GM12865 (cell line): ENCODE measurements around the gene DMAP1.

ENCODE experiments used
- DNase-seq: peaks from one replicate; pipeline ENCODE4 v3.0.0; 2010; ENCODE audit warnings: low read depth
- H3K4me3 ChIP-seq: 2 replicates; pipeline ENCODE4 v1.5.1; 2011; ENCODE audit warnings: mild to moderate bottlenecking, low read depth, low read length, control low read depth
- TF ChIP-seq, protein P1 (sequence below): IDR thresholded peaks from 2 replicates; pipeline ENCODE4 v1.5.1; 2011; ENCODE audit warnings: low read length, control low read depth, low read depth, inconsistent platforms; ENCODE audit not compliant: insufficient read depth; ENCODE audit errors: missing control alignments

DMAP1 gene

DNA sequence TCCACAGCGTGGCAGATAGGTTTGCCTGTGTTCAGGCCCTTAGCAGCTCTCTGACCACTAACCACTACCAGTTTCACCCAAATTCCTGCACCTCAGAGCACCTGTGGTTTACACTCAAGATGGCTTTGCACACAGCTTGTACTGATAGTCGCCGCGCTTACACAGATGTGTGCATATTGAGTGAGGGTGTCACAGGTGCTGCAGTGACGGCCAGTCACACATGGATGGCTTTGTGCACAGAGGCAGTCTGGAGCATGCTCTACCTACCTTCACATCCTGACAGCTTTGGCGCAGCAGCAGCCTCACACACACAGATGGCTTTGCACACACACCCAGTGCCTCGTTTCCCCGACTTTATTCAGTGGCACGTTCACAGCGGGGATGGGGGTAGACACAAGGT, 7.5 kb downstream of the DMAP1 start:
- DNase-seq: peak; percentile 24
- no peak overlapping the region for H3K4me3 ChIP-seq
- TF ChIP-seq, protein P1, sequence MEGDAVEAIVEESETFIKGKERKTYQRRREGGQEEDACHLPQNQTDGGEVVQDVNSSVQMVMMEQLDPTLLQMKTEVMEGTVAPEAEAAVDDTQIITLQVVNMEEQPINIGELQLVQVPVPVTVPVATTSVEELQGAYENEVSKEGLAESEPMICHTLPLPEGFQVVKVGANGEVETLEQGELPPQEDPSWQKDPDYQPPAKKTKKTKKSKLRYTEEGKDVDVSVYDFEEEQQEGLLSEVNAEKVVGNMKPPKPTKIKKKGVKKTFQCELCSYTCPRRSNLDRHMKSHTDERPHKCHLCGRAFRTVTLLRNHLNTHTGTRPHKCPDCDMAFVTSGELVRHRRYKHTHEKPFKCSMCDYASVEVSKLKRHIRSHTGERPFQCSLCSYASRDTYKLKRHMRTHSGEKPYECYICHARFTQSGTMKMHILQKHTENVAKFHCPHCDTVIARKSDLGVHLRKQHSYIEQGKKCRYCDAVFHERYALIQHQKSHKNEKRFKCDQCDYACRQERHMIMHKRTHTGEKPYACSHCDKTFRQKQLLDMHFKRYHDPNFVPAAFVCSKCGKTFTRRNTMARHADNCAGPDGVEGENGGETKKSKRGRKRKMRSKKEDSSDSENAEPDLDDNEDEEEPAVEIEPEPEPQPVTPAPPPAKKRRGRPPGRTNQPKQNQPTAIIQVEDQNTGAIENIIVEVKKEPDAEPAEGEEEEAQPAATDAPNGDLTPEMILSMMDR: no peak

- TF ChIP-seq, protein P1: no peak
- no peak overlapping the region for H3K4me3 ChIP-seq
- no peak for DNase-seq
These were observed 8.5 kb downstream of the DMAP1 start for GRCh38 chr1:44221769-44222168.

DNA sequence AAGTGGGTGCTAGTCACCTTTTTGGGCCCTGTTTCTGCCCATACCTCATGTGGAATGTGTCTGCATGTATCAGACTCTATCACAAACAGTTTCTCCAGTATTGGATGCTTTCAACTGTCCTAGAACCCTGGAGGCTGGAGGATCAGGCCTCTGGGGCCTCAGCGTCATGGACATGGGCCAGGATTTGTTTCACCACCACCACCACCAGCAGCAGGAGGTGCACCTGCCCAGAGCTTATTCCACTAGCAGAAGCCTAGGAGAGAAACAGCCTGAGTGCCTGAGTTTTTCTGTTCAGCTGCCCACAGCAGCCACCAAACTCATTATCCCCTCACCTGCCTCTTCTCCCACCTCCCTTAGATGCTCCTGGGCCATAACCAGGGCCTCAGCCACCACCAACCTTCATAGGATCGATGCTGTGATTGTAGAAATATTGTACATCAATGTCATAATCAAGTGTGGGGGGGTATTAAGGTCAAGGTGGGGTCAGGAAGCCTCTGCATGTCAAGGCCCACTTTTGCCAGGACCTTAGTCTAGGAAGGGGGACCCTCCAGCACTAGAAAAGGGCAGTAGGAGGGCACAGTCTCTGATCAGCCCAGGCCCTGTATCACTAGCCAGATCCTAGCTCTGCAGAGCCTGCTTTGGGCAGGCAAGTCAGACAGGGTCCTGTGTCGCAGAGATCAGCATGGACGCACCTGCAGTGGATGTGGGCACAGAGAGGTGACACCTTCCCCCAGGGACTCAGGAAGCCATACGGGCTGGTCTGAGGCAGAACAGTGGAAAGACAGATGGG, 9.3 kb downstream of the DMAP1 start:
- DNase-seq: no peak
- TF ChIP-seq, protein P1: no peak
- H3K4me3 ChIP-seq: no peak overlapping the region

DNA sequence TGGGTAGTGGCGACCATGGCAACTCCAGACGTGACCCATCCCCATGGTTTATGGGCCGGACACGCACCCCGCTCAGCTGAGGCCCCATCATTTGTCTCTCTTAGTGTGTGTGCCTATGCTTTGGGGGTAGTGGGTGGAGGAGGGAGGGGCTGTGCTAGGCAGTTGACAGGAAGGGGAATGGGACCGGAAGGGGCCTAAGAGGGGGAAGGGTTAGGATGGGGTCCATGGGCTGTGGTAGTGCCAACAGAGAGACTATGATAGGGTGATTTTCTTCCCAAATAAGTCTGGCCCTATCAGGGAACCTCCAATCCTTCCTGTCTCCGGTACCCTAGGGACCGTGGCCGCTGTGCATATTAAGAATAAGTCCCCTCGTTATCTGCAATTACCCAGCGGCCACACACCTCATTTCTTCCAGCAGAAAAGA, 9.9 kb downstream of the DMAP1 start:
- DNase-seq: no peak
- TF ChIP-seq, protein P1: no peak
- H3K4me3 ChIP-seq: no peak overlapping the region

DNA sequence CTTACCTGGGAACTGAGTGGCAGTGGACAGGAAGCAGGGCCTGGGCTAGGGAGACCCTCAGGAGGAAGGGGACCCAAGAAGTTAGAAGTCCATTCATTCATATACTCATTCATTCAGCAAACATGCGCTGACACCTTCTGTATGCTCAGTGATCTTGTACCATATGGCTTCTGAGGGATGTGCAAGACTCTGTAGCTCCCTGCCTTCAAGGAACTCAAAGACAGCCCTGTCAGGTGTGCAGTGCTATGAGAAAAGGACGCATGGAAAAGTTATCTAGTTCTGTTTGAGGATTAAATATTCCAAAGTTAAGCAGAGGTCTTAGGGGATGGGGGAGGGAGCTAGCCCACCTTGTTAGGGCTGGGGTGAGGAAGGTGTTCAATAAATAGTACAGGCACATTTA, 12.5 kb downstream of the DMAP1 start:
- TF ChIP-seq, protein P1: no peak
- H3K4me3 ChIP-seq: no peak overlapping the region
- no peak for DNase-seq

DNA sequence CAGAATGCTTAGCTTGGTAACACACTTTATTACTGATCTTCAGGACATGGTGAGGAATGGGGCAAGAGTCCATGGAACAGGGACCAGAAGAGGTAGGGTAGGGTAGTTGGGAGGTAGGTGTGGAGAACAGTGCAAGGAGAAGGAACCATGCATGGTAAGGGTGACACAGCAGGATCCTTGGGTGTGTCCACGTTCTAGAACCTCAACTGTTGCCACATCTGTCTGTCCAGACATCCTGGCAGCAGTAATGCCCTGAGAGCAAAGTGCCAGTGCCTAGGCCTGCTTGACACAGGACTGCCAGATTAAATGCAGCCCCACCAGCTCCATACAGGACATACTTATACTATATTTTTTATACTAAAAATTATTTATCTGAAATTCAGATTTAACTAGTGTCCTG, 13.9 kb downstream of the DMAP1 start:
- DNase-seq: no peak
- TF ChIP-seq, protein P1: no peak
- no peak overlapping the region for H3K4me3 ChIP-seq

DNA sequence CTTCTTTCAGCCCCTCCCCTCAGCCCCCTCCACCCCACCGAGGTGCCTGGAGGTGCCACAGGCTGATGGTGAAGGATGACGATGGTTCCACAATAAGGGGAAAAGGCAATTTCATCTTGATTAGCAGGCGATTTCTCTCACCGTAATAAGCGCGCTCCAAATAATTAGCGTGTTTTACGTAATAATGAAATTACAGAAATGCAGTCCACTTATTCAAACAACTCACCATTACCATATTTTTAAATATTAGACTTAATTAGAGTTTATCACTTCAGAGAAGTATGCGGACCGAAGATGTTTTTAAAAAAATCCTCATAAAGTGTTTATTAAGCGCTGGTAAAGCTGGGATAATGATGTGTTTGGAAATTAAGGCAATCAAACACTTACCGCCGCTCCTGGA, 14.9 kb downstream of the DMAP1 start:
- no peak for DNase-seq
- no peak overlapping the region for H3K4me3 ChIP-seq
- TF ChIP-seq, protein P1: no peak
